GM19099 (cell line): ENCODE data around the gene VPS8.

Source experiments
- POLR2A ChIP-seq: IDR thresholded peaks from 3 replicates; pipeline ENCODE4 v1.6.1; 2011; ENCODE audit warnings: low read depth; ENCODE audit not compliant: insufficient read length; ENCODE audit errors: extremely low read depth

Gene VPS8

GRCh38 chr3:184944241-184944640, 132.3 kb downstream of the VPS8 start:
- TF ChIP-seq POLR2A = no peak

GRCh38 chr3:184945886-184946625, 134.1 kb downstream of the VPS8 start:
- no peak for TF ChIP-seq POLR2A

- no peak for TF ChIP-seq POLR2A
Observed at GRCh38 chr3:184946917-184947316, 135.0 kb downstream of the VPS8 start.

- no peak for TF ChIP-seq POLR2A
Observed at GRCh38 chr3:184949251-184949965, 137.4 kb downstream of the VPS8 start.

GRCh38 chr3:184952671-184953070, 140.7 kb downstream of the VPS8 start:
- TF ChIP-seq POLR2A = no peak

- no peak for TF ChIP-seq POLR2A
Observed at GRCh38 chr3:184953401-184953800, 141.4 kb downstream of the VPS8 start.

GRCh38 chr3:184954251-184954650, 142.3 kb downstream of the VPS8 start:
- TF ChIP-seq POLR2A = no peak

GRCh38 chr3:184965639-184966430, 153.9 kb downstream of the VPS8 start:
- TF ChIP-seq POLR2A = no peak

- TF ChIP-seq POLR2A = no peak
Observed at GRCh38 chr3:184968115-184968514, 156.1 kb downstream of the VPS8 start.

- no peak for TF ChIP-seq POLR2A
Observed at GRCh38 chr3:184970186-184970585, 158.2 kb downstream of the VPS8 start.

GRCh38 chr3:184977796-184978195, 165.8 kb downstream of the VPS8 start:
- no peak for TF ChIP-seq POLR2A

GRCh38 chr3:184981071-184981470, 169.1 kb downstream of the VPS8 start:
- TF ChIP-seq POLR2A = no peak

GRCh38 chr3:184982076-184982475, 170.1 kb downstream of the VPS8 start:
- no peak for TF ChIP-seq POLR2A

- no peak for TF ChIP-seq POLR2A
Observed at GRCh38 chr3:184985586-184985985, 173.6 kb downstream of the VPS8 start.

GRCh38 chr3:184986366-184986889, 174.5 kb downstream of the VPS8 start:
- no peak for TF ChIP-seq POLR2A
